ENCODE data around the gene IGFLR1.
"Not testable (repeated sequence)": the region's sequence is repeated elsewhere in the genome, so short reads cannot be mapped to it uniquely, and the experiment has no call there.

IGFLR1 gene

DNA sequence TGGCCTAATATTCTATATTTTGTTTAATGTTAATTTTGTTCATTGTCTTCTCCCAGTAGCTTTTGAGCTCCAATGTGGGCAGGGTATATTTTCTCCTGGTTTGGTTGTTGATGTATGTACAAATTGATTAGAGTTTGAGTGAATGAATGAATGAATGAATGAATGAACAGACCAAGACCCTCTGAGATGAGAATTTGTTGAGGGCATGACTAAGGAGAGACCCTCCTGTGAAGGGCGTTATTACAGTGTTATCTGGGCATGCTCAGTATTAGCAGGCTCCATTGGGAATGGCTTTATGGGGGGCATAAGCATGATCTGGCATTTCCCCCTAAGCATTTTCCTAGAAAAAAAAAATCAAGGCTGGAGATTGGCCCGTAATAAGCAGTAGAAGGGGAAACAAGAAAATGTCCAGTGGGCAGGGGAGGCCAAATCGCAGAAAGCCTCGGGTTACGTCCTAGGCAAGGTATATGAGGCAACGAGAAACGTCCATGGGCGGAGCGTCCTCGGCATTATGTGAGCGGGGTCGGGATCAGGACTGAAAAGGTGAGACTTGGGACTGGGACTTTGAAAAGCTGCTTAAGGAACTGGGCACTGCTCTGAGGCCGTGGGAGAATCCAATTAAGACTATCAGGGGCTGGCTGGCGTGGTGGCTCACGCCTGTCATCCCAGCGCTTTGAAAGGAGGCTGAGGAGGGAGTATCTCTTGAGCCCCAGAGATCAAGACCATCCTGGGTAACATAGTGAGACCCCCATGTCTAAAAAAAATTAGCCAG lies 32.2 kb upstream of the IGFLR1 start:
- H3K9ac ChIP-seq (ENCODE audit: low read length), result no peak overlapping the region
- no peaks in the 10 kb centered on the region for H3K27me3 ChIP-seq (replicated peaks; ENCODE audit: insufficient read depth, low read length)
- H3K36me3 ChIP-seq (replicated peaks; ENCODE audit: insufficient read depth, low read length), result no peaks in the 10 kb centered on the region
- H2AFZ ChIP-seq (ENCODE audit: low read length), result peak overlapping the region; percentile 49
- peaks cover 13% of the 10 kb centered on the region for H3K79me2 ChIP-seq (ENCODE audit: low read length)
- TF ChIP-seq, protein P1, sequence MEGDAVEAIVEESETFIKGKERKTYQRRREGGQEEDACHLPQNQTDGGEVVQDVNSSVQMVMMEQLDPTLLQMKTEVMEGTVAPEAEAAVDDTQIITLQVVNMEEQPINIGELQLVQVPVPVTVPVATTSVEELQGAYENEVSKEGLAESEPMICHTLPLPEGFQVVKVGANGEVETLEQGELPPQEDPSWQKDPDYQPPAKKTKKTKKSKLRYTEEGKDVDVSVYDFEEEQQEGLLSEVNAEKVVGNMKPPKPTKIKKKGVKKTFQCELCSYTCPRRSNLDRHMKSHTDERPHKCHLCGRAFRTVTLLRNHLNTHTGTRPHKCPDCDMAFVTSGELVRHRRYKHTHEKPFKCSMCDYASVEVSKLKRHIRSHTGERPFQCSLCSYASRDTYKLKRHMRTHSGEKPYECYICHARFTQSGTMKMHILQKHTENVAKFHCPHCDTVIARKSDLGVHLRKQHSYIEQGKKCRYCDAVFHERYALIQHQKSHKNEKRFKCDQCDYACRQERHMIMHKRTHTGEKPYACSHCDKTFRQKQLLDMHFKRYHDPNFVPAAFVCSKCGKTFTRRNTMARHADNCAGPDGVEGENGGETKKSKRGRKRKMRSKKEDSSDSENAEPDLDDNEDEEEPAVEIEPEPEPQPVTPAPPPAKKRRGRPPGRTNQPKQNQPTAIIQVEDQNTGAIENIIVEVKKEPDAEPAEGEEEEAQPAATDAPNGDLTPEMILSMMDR (IDR thresholded peaks at IDR 0.05; ENCODE audit: low read length), result no peak
- no peak for TF ChIP-seq EZH2 (optimal IDR thresholded peaks at IDR 0.05; ENCODE audit: low read depth, low read length)
- TF ChIP-seq EZH2phosphoT487 (IDR thresholded peaks at IDR 0.05; ENCODE audit: low read length), result no peak
- H4K20me1 ChIP-seq (ENCODE audit: insufficient read depth, low read length), result no peaks in the 10 kb centered on the region
- H3K9me3 ChIP-seq (replicated peaks; ENCODE audit: insufficient read depth, low read length), result no peaks in the 10 kb centered on the region
- H3K27ac ChIP-seq (ENCODE audit: low read length), result no peak overlapping the region
- peak overlapping the region; percentile 56 for H3K4me3 ChIP-seq (ENCODE audit: low read length)
- H3K4me1 ChIP-seq (ENCODE audit: low read length), result peaks cover 12% of the 10 kb centered on the region
- H3K9me2 ChIP-seq (replicated peaks; ENCODE audit: insufficient read depth, low read length), result no peaks in the 10 kb centered on the region
- DNase-seq, result no peak
- H3K4me2 ChIP-seq (ENCODE audit: low read depth, low read length), result peak overlapping the region; percentile 63; the same call in 1 of the 2 replicates
- no peaks in the 10 kb centered on the region for H3F3A ChIP-seq (ENCODE audit: insufficient read depth, low read length)

DNA sequence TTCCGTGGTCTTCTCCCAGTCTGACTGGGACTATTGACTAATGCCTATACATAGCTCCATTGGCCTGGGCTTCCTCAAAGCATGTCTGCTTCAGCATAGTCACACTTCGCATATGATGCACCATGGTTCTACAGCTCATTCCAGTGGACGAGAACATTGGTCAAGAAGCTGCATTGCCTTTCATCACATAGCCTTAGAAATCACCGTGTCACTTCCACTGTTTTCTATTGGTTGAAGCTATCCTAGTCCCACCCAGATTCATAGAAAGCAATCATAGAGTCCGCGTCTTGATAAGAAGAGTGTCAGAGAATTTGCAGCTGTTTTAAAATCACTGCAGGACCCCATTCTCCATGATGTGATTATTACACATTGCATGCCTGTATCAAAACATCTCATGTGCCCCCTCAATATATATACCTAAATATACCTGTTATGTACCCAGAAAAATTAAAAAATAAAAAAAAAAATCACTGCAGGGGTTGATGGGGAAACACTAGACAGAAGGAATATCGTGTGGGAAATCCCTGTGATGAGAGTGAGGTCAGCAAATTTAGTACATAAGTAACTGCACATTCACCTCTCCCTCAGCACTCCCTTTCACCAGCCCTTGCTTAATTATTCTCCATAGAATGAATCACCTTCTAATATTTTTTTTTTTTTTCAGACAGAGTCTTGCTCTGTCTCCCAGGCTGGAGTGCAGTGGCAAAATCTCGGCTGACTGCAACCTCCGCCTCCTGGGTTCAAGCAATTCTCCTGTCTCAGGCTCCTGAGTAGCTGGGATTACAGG lies 31.0 kb upstream of the IGFLR1 start:
- H3K36me3 ChIP-seq (replicated peaks; ENCODE audit: insufficient read depth, low read length), result no peaks in the 10 kb centered on the region
- TF ChIP-seq EZH2 (optimal IDR thresholded peaks at IDR 0.05; ENCODE audit: low read depth, low read length) (no peak), EZH2phosphoT487 (IDR thresholded peaks at IDR 0.05; ENCODE audit: low read length) (no peak)
- TF ChIP-seq, protein P1 (IDR thresholded peaks at IDR 0.05; ENCODE audit: low read length), result no peak
- H4K20me1 ChIP-seq (ENCODE audit: insufficient read depth, low read length), result no peaks in the 10 kb centered on the region
- H3K27me3 ChIP-seq (replicated peaks; ENCODE audit: insufficient read depth, low read length), result no peaks in the 10 kb centered on the region
- H3K4me3 ChIP-seq (ENCODE audit: low read length), result no peak overlapping the region
- peaks cover 13% of the 10 kb centered on the region for H3K79me2 ChIP-seq (ENCODE audit: low read length)
- no peak overlapping the region for H3K9ac ChIP-seq (ENCODE audit: low read length)
- no peaks in the 10 kb centered on the region for H3K9me3 ChIP-seq (replicated peaks; ENCODE audit: insufficient read depth, low read length)
- H3K9me2 ChIP-seq (replicated peaks; ENCODE audit: insufficient read depth, low read length), result no peaks in the 10 kb centered on the region
- H3F3A ChIP-seq (ENCODE audit: insufficient read depth, low read length), result no peaks in the 10 kb centered on the region
- H3K27ac ChIP-seq (ENCODE audit: low read length), result no peak overlapping the region
- peaks cover 12% of the 10 kb centered on the region for H3K4me1 ChIP-seq (ENCODE audit: low read length)
- no peak overlapping the region for H3K4me2 ChIP-seq (ENCODE audit: low read depth, low read length)
- no peak overlapping the region for H2AFZ ChIP-seq (ENCODE audit: low read length)
- DNase-seq, result no peak

DNA sequence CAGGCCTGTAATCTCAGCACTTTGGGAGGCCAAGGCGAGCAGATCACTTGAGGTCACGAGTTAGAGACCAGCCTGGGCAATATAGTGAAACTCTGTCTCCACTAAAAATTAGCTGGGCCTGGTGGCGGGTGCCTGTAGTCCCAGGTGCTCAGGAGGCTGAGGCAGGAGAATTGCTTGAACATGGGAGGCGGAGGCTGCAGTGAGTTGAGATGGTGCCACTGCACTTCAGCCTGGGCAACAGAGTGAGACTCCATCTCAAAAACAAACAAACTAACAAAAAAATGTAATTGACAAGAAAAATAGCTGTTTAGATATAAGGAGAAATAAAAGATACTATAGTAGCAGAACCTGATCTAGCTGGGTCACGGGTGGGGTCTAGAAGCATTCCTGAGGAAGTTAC lies 30.1 kb upstream of the IGFLR1 start:
- not testable (repeated sequence) for H3K27me3 ChIP-seq (replicated peaks; ENCODE audit: insufficient read depth, low read length); H3K36me3 ChIP-seq (replicated peaks; ENCODE audit: insufficient read depth, low read length); H3K27ac ChIP-seq (ENCODE audit: low read length); H3K9me2 ChIP-seq (replicated peaks; ENCODE audit: insufficient read depth, low read length); H3K9ac ChIP-seq (ENCODE audit: low read length); H2AFZ ChIP-seq (ENCODE audit: low read length); H3K9me3 ChIP-seq (replicated peaks; ENCODE audit: insufficient read depth, low read length); DNase-seq; H3K4me3 ChIP-seq (ENCODE audit: low read length); H3F3A ChIP-seq (ENCODE audit: insufficient read depth, low read length); H4K20me1 ChIP-seq (ENCODE audit: insufficient read depth, low read length); H3K4me2 ChIP-seq (ENCODE audit: low read depth, low read length)
- H3K79me2 ChIP-seq (ENCODE audit: low read length), result peaks cover 13% of the 10 kb centered on the region
- peaks cover 12% of the 10 kb centered on the region for H3K4me1 ChIP-seq (ENCODE audit: low read length)

DNA sequence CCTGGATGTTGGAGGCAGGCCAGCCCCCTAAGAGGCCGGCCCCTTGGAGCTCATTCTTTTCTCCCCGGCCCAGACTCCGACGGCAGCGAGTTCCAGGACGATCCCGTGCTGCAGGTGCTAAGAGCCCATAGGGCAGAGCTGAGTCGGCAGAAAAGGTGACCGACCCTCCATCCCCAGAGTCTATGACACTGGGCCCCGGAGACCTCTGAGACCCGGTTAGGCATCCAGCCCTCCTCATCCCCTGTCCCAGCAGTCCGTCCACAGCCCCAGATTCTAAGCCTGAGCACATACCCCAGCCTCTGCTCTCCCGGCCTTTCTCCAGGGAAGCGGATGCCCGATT lies 25.8 kb upstream of the IGFLR1 start:
- Histone ChIP-seq H3K4me3 (ENCODE audit: low read length) (no peak overlapping the region), H3K36me3 (replicated peaks; ENCODE audit: insufficient read depth, low read length) (no peaks in the 10 kb centered on the region), H2AFZ (ENCODE audit: low read length) (no peak overlapping the region), H3K27me3 (replicated peaks; ENCODE audit: insufficient read depth, low read length) (no peaks in the 10 kb centered on the region), H3K79me2 (ENCODE audit: low read length) (no peaks in the 10 kb centered on the region), H3K9me2 (replicated peaks; ENCODE audit: insufficient read depth, low read length) (no peaks in the 10 kb centered on the region), H3K4me1 (ENCODE audit: low read length) (no peaks in the 10 kb centered on the region), H3F3A (ENCODE audit: insufficient read depth, low read length) (no peaks in the 10 kb centered on the region), H3K27ac (ENCODE audit: low read length) (no peak overlapping the region), H3K9ac (ENCODE audit: low read length) (no peak overlapping the region), H3K9me3 (replicated peaks; ENCODE audit: insufficient read depth, low read length) (no peaks in the 10 kb centered on the region), H3K4me2 (ENCODE audit: low read depth, low read length) (no peak overlapping the region), H4K20me1 (ENCODE audit: insufficient read depth, low read length) (no peaks in the 10 kb centered on the region)
- DNase-seq, result no peak
- TF ChIP-seq EZH2phosphoT487 (IDR thresholded peaks at IDR 0.05; ENCODE audit: low read length) (no peak), EZH2 (optimal IDR thresholded peaks at IDR 0.05; ENCODE audit: low read depth, low read length) (no peak)
- TF ChIP-seq, protein P1 (IDR thresholded peaks at IDR 0.05; ENCODE audit: low read length), result no peak
